SJSA1 (cell line): ENCODE data around the gene CISTR. TPM values are rescaled to one million over a fixed set of nuclear protein-coding genes. Genes with fewer than 3 reads are reported as not detected.

Experiments used
- DNase-seq, 2 experiments: peaks; one replicate each; pipeline ENCODE4 v3.0.0-alpha.2; 2015 to 2020; ENCODE audit warnings: low spot score in 2 of 2, low read depth in 1 of 2
- H3K27ac ChIP-seq: fragments of 250-450 bp; sonication (Bioruptor Pico); 2 replicates; pipeline ENCODE4 v1.5.1; 2020; ENCODE audit warnings: mild to moderate bottlenecking, moderate library complexity
- H3K27me3 ChIP-seq: fragments of 250-450 bp; sonication (Bioruptor Pico); replicated peaks from 2 replicates; pipeline ENCODE4 v1.5.1; 2020; ENCODE audit warnings: mild to moderate bottlenecking, moderate library complexity
- H3K36me3 ChIP-seq: fragments of 250-450 bp; sonication (Bioruptor Pico); 2 replicates; pipeline ENCODE4 v1.5.1; 2020; ENCODE audit warnings: mild to moderate bottlenecking
- H3K4me1 ChIP-seq: fragments of 250-450 bp; sonication (Bioruptor Pico); replicated peaks from 2 replicates; pipeline ENCODE4 v1.6.1; 2021; ENCODE audit warnings: mild to moderate bottlenecking
- H3K4me3 ChIP-seq: fragments of 250-450 bp; sonication (Bioruptor Pico); 2 replicates; pipeline ENCODE4 v1.5.1; 2020; ENCODE audit warnings: mild to moderate bottlenecking
- H3K9me3 ChIP-seq: fragments of 250-450 bp; sonication (Bioruptor Pico); replicated peaks from 2 replicates; pipeline ENCODE4 v1.5.1; 2020; ENCODE audit warnings: mild to moderate bottlenecking
- total RNA-seq: library from RNA; depleted of rRNA; stranded (reverse); fragments of >200 nt; shearing (Covaris generic); gene quantifications from 2 replicates; pipeline ENCODE4 v1.2.3, GENCODE V29; 2014

Gene CISTR
- total RNA-seq, 1 experiment from 2014 or later: not detected

DNA sequence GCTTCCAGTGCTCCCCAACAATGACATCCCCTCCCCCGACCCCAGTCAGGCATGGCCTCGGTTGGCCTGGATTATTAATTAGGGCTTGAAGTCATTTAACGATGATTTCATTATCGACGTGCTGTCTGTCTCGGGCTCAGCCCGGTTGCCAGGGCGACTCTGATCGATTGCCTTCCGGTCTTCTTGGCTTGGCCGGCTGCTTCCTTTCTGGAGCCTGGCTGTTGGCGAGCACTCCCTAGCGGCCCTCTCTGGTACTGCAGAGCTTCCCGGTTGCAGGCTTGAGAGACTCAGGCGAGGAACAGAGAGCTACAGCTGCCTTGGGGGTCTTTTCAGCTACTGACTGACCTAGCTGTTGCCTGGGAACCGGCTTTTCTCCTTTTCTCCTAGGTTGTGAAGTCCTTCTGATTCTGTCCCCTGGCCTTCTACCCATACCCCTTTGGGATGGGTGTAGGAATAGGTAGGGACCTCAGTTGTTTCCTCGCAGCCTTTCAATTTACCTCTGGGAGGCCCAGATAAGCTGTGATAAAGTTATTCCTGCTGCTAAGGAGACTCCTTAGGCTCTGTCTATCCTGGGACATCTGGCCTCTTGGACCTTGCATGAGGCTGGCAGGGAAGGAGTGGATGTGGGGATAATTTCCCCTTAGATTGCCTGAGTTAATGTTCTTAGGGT is 5.5 kb upstream of the CISTR start:
- Histone ChIP-seq H3K27me3 (peaks cover 4% of the 10 kb centered on the region), H3K9me3 (0 out of 2 replicates have a peak, but pooled peaks cover 3% of the 10 kb centered on the region), H3K36me3 (no peaks in the 10 kb centered on the region), H3K27ac (no peak overlapping the region), H3K4me3 (no peak overlapping the region), H3K4me1 (peaks cover 30% of the 10 kb centered on the region)
- DNase-seq: peak in 1 of 2 experiments; percentile 69

DNA sequence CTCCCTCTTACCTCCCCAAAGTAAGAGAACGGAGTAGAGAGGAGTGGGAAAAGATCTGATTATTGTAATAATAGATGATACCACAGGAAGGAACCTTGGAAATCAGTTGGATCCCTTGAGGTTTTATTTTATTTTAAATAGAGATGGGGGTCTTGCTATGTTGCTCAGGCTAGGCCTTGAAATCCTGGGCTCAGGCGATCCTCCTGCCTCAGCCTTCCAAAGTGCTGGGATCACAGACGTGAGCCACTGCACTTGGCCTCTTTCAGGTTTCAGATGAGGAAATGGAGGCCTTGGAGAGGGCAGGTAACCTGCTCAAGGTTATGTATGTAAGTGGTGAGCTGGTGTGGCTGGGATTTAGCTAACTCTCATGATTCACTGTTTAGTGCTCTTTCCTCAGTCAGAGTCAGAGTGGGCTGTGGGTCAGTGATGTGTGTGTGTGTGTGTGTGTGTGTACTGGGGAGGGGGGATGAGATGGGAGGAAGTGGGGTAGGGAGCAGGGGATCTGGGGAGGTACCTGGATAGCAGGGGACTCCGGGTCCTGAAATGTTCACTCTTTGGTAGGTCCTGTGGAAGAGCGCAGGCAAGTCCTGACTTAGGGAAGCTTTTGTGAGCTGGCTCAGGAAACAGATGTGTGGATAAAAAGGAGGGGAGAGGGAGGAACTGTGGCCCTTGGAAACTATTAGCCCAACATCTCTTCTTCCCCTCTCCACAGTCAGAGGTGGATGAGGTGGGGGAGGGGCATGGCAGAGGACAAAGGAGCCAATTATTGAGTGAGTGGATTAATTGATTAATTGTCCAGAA is 4.7 kb upstream of the CISTR start:
- H3K36me3 ChIP-seq: no peaks in the 10 kb centered on the region
- no peak overlapping the region for H3K27ac ChIP-seq
- peaks cover 12% of the 10 kb centered on the region for H3K27me3 ChIP-seq
- no peaks in the 10 kb centered on the region for H3K9me3 ChIP-seq
- H3K4me3 ChIP-seq: no peak overlapping the region
- DNase-seq: no peak
- peaks cover 30% of the 10 kb centered on the region for H3K4me1 ChIP-seq

DNA sequence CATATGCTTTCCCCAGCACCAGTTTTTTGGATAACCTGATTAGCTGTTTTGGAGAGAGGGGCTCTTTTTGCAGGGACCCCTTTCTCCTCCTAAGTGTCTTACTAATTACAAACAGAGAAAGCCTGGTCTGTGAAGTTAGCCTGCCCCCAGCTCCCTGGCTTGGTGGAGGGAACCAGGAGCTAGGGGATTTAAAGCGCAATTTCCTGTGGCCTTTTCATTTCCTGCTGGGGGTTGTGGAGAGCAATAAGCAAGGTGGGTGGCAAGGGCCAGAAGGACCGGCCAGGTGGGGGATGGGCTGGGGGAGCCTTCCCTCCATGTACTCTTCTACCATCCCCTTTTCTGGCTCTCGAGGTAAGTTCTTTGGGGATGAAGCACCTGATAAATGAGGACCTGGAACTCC is 4.1 kb upstream of the CISTR start:
- Histone ChIP-seq H3K27ac (no peak overlapping the region), H3K4me1 (peaks cover 32% of the 10 kb centered on the region), H3K4me3 (no peak overlapping the region), H3K36me3 (no peaks in the 10 kb centered on the region), H3K9me3 (no peaks in the 10 kb centered on the region), H3K27me3 (peaks cover 18% of the 10 kb centered on the region)
- no peak for DNase-seq

- Histone ChIP-seq H3K4me1 (peaks cover 36% of the 10 kb centered on the region), H3K27ac (no peak overlapping the region), H3K9me3 (no peaks in the 10 kb centered on the region), H3K27me3 (peaks cover 22% of the 10 kb centered on the region), H3K4me3 (no peak overlapping the region), H3K36me3 (no peaks in the 10 kb centered on the region)
- DNase-seq: no peak
Measured at GRCh38 chr12:53755451-53755891, 3.7 kb upstream of the CISTR start.

DNA sequence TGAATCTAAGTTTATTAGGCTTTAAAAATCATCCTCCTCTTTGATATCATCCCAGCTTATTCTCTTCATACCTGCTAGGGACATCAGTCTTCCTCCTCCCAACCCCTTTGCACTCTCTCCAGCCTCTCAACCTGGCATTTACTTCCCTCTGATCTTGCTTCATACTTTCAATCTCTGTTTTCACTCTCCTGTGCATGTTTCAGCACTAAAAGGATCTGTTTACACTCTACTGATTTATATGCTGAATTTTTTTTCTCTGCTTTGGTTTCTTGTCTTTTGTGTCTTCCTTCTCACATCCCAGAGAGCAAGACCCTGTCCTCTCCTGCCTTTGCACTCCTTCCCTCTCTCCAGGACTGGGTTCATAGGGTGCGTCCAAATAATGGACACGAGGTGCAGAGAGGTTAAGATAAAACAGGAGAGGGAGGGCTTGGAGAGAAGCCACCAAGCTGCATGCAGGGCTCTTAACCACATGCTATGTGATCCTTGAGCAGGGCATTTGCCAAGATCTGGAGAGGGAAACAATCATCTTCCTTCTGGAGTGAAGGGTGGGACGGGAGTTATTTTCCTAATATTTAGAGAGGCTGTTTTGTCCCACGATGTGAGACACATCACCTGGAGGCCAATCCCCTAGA is 3.0 kb upstream of the CISTR start:
- H3K27me3 ChIP-seq: peaks cover 29% of the 10 kb centered on the region
- no peak for DNase-seq
- no peaks in the 10 kb centered on the region for H3K9me3 ChIP-seq
- no peaks in the 10 kb centered on the region for H3K36me3 ChIP-seq
- H3K4me1 ChIP-seq: peaks cover 36% of the 10 kb centered on the region
- H3K4me3 ChIP-seq: no peak overlapping the region
- H3K27ac ChIP-seq: no peak overlapping the region

GRCh38 chr12:53754188-53754585 is 2.4 kb upstream of the CISTR start:
- Histone ChIP-seq H3K27me3 (peaks cover 33% of the 10 kb centered on the region), H3K27ac (no peak overlapping the region), H3K9me3 (no peaks in the 10 kb centered on the region), H3K36me3 (no peaks in the 10 kb centered on the region), H3K4me3 (no peak overlapping the region), H3K4me1 (peaks cover 36% of the 10 kb centered on the region)
- no peak for DNase-seq

- H3K36me3 ChIP-seq: no peaks in the 10 kb centered on the region
- no peak for DNase-seq
- H3K4me3 ChIP-seq: no peak overlapping the region
- H3K4me1 ChIP-seq: peaks cover 36% of the 10 kb centered on the region
- no peak overlapping the region for H3K27ac ChIP-seq
- H3K9me3 ChIP-seq: no peaks in the 10 kb centered on the region
- peaks cover 34% of the 10 kb centered on the region for H3K27me3 ChIP-seq
Measured at GRCh38 chr12:53752621-53753020, 842 bp upstream of the CISTR start.

DNA sequence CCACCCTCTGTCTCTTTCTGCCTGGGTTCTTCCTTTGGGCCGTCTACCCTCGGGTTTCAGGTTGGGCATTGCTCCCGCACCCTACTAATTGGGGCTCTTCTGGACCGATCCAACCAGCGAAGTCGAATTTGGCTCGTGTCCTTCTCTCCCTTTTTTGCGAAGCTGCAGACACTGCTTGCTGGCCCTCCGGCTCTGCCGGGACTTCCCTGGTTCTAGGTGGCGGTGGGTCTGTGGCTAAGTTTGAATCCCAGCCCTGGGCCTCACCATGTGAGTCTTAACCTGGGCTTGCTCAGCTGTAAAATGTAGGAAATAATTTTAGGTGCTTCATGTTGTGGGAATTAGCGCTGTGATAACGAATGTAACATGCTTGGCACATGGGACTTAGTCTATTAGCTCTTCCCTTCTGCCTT is 418 bp upstream of the CISTR start:
- Histone ChIP-seq H3K4me3 (no peak overlapping the region), H3K9me3 (no peaks in the 10 kb centered on the region), H3K4me1 (peaks cover 36% of the 10 kb centered on the region), H3K27me3 (peaks cover 35% of the 10 kb centered on the region), H3K36me3 (no peaks in the 10 kb centered on the region), H3K27ac (no peak overlapping the region)
- DNase-seq: no peak

GRCh38 chr12:53750812-53751335 is 905 bp downstream of the CISTR start:
- Histone ChIP-seq H3K27me3 (peaks cover 35% of the 10 kb centered on the region), H3K4me3 (peak overlapping the region; percentile 23), H3K9me3 (no peaks in the 10 kb centered on the region), H3K36me3 (no peaks in the 10 kb centered on the region), H3K27ac (no peak overlapping the region), H3K4me1 (peaks cover 25% of the 10 kb centered on the region)
- no peak for DNase-seq

GRCh38 chr12:53749986-53750811 is 1.6 kb downstream of the CISTR start:
- H3K4me3 ChIP-seq: no peak overlapping the region
- no peak overlapping the region for H3K27ac ChIP-seq
- H3K4me1 ChIP-seq: peaks cover 18% of the 10 kb centered on the region
- no peaks in the 10 kb centered on the region for H3K36me3 ChIP-seq
- no peak for DNase-seq
- no peaks in the 10 kb centered on the region for H3K9me3 ChIP-seq
- H3K27me3 ChIP-seq: peaks cover 35% of the 10 kb centered on the region

DNA sequence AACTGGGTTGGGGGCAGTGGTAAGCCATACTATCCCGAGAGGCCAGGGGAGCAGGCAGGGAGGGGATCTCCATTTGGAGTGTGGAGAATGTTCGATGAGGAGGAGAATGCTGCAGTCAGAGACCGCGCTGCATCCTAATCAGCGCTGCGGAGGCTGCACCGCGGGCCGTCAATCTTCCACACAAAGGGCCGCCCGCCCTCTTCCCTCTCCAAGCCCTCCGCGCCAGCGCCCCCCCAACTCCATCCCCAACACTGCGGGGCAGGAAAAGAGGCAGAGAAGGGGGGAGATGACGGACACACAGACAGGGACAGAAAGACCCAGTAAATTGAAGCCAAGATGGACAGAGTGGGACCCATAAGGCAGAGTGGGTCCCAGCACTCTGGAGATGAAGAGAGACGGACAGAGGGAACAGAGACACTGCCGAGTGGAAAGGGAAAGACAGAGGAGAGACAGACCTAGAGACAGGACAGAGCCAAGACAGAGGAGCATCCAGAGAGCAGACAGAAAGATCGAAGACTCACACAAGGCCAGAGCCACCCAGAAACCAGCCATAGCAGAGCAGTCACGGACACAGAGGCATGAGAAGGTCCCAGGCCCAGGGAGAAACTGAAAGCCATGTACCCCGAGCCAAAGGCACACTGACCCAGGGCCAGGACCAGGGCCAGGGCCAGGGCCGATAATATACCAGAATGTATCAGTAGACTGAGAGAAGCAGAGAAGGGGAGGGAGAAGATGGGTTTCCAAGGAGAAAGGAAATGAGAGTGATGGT is 3.5 kb downstream of the CISTR start:
- H3K27ac ChIP-seq: no peak overlapping the region
- peaks cover 35% of the 10 kb centered on the region for H3K27me3 ChIP-seq
- H3K4me3 ChIP-seq: no peak overlapping the region
- peaks cover 12% of the 10 kb centered on the region for H3K4me1 ChIP-seq
- H3K36me3 ChIP-seq: no peaks in the 10 kb centered on the region
- no peak for DNase-seq
- H3K9me3 ChIP-seq: no peaks in the 10 kb centered on the region

DNA sequence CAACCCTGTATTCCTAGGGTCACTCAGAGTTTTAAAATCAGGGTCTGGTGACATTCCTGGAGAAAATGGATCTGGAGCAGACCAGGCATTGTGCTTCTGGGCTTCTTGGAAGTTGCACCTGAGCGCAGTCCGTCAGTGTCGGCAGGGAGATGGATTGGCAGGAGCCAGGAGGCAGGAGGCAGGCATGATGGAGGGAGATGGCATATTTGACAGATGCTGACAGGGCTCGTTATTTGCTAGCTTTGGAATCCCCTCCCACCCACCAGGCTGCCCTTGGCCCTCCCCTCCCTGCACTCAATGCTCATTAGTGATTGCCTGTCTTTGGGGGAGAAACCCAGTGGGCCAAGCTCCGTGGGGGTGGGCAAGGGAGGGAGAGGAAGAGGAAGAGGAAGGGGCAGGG is 4.7 kb downstream of the CISTR start:
- H3K36me3 ChIP-seq: no peaks in the 10 kb centered on the region
- no peaks in the 10 kb centered on the region for H3K9me3 ChIP-seq
- H3K4me1 ChIP-seq: peaks cover 12% of the 10 kb centered on the region
- H3K27me3 ChIP-seq: peaks cover 29% of the 10 kb centered on the region
- no peak overlapping the region for H3K27ac ChIP-seq
- no peak for DNase-seq
- H3K4me3 ChIP-seq: no peak overlapping the region
